Stimulated activated CD4-positive, alpha-beta T cell treated with anti-CD3 and anti-CD28 coated beads, Interleukin-4, amount 100 ng/mL, for 24 hours (primary cell): ENCODE measurements around the gene IMP3.
"Not testable (repeated sequence)": the region's sequence is repeated elsewhere in the genome, so short reads cannot be mapped to it uniquely, and the experiment has no call there.

ENCODE experiments used
- DNase-seq: peaks from one replicate; pipeline ENCODE4 v3.0.0-alpha.2; 2020

Gene IMP3

DNA sequence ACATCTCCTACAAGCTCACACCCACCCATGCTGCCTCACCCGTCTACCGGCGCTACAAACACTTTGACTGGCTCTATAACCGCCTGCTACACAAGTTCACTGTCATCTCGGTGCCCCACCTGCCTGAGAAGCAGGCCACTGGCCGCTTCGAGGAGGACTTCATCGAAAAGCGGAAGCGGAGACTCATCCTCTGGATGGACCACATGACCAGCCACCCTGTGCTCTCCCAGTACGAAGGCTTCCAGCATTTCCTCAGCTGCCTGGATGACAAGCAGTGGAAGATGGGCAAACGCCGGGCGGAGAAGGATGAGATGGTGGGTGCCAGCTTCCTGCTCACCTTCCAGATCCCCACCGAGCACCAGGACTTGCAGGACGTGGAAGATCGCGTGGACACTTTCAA, 9.8 kb upstream of the IMP3 start:
- DNase-seq: no peak

DNA sequence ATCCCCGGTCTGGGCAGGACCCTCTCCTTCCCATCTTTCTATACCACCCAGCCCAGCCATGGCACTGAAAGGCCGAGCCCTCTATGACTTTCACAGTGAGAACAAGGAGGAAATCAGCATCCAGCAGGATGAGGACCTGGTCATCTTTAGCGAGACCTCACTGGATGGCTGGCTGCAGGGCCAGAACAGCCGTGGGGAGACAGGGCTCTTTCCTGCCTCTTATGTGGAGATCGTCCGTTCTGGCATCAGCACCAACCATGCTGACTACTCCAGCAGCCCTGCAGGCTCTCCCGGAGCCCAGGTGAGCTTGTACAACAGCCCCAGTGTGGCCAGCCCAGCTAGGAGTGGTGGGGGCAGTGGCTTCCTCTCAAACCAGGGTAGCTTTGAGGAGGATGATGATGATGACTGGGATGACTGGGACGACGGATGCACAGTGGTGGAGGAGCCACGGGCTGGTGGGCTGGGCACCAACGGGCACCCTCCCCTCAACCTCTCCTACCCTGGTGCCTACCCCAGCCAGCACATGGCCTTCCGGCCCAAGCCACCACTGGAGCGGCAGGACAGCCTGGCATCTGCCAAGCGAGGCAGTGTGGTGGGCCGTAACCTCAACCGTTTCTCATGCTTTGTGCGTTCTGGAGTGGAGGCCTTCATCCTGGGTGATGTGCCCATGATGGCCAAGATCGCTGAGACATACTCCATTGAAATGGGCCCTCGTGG, 9.2 kb upstream of the IMP3 start:
- DNase-seq: no peak

DNA sequence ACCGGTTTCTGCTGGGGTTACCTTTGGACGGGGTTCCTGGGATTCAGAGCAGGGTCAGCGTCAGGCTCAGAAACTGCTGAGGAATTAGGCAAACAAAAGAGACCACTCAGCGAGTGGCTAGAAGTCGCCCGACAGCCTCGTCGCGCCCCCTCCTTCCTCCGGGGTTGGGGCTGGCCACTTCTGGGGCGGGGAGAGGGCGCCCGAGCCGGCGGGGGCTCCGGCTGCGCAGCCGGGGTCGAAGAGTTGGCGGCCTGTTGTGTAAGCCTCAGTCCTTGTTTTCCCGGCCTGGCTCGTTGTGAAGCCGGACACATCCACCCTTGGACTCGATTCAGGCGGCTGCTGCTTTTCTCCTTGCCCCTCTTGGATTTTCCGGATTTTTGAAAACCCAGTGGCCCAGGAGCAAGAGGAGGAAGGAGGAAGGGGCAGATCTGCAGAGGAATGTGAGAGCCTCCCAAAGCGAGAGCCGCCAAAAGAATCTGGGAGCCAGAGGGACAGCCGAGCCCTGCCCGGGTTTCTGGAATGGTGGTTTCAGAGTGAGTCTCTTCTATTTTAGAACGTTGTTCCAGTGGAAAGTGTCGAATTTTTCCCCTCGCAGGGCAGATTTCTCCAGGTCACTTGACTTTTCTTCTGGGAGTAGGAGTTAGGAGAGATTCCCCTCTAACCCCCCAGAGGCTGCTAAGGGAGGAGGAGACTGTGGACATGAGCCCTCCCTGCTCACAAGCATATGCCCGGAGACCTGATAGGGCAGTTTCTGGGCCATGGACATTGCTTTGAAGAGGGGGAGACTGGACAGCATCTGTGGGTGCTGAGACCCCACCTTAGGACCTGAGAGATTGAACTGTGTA, 8.4 kb upstream of the IMP3 start:
- no peak for DNase-seq

DNA sequence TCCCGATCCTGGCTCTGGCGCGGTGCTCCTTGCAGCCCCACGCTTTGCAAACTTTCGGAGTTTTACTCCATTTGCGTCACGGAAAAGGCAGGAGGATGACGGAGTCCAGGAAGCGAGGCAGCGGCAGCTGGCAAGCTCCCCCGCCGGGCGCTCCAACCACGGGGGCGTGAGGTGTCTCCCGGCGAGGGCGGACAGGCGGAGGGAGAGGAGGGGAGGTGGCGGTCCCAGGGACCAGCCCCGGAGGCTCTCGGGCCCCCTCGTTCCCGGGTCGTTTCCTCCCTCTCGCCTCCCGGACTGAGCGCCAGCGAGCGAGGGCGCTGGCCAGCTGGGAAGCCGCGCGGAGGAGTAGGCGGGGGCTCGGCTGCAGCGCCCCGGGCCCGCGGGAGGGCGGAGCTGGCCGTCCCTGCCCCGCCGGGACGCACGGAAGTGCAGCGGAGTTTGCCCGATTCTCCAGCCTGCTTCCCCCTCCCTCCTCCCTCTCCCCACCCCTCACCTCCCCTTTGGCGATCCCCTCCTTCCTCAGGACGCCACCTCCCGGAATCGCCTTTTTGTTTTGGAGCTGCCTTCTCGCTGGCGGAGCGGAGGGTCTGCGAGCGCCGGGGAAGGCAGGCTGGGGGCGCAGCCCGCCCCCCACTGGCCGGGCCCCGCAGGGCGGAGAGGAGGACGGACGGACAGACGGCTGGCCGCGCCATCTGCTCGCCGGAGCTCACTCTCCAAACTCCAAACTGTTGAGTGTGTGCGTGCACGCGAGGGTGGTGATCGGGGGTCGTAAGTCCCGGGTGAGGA, 7.5 kb upstream of the IMP3 start, which contains the start of gene SNX33:
SNX33 (plus strand) TSS at position 543 of the 786 bp plus-strand sequence. CDS start 1,191 bp downstream, outside the sequence.
- DNase-seq: peak; percentile 56

DNA sequence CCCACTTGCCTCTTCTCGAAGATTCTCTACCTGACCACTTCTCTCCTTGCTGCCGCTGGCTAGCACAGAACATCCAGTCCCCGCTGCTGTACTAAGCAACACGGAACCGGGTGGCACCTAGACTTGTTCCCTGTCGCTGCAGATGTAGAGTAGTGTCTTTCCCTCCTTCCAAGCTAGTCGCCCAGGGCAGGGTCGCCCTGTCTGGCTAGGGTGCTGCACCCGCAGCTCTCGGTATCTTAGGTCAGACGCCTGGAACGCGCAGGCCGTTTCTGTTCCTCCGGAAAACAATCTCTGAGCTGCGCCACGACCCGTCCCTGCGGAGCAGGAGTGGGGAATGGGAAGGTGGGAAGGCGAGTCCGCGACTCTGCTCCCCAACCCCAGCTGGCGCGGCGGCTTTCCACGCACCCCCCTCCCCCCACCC, 6.9 kb upstream of the IMP3 start:
- no peak for DNase-seq

DNA sequence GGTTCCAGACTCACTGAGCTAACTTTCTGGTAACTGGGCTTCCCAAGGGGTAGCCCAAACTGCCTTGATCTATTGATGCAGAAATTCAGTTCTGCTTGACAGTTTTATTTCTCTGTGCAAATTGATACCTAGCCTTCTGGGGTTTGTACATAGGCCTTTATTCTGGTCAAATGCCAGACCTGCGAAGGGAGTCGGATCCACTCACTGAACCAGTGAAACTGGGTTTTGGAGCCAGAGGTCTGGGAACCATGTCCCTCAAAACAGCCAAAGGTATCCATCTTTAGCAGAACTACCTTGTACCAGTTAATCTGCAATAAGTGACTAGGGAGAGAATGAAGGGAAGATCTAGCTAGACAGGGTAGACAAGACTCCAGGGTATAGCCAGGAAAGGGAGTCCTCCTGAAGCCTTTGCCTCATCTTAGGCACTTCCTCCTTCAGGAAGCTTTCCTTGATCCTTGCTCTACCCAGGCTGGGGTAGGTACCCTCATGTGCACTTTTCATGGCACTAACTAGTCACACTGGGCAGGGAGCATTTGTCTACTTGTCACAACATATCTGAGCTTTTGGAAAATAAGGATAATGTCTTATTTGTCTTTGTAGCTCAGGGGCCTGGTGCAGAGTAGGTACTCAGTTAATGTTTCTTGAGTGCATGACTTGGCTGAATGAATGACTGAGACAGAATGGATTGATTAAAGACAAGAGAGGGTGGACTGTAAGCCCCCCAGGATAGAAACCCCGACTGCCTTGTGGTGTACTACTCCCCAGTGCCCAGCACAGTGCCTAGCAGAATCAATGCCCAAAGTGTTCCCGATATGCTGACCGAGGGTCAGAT, 6.3 kb upstream of the IMP3 start:
- no peak for DNase-seq

DNA sequence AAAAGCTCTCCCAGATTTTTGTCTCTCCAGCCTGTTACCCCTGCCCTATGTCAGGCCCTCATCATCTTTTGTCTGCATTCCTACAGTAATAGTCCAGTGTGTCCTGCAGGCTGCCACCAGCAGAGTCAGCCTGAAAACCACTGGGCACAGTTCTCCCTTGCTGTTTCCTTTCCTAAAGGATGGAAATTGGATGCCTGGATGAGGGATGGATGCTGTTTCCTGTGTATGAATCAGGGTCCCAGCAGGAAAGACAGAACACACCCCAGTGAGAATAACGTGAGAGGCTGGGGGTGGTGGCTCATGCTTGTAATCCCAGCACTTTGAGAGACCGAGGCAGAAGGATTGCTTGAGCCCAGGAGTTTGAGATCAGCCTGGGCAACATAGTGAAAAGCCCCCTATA, 4.4 kb upstream of the IMP3 start:
- no peak for DNase-seq

DNA sequence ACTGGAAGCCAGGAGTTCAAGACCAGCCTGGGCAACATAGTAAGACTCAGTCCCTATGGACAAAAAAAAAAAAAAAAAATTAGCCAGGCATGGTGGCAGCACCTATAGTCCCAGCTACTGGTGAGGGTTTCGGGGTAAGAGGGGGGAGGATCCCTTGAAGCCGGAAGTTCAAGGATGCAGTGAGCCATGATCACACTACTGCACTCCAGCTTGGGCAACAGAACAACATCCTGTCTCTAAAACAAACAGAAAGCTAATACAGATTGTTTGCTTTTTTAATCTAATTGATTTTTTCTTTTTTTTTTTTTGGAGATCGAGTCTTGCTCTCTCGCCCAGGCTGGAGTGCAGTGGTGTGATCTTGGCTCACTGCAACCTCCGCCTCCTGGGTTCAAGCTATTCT, 1.6 kb upstream of the IMP3 start:
- DNase-seq: no peak

DNA sequence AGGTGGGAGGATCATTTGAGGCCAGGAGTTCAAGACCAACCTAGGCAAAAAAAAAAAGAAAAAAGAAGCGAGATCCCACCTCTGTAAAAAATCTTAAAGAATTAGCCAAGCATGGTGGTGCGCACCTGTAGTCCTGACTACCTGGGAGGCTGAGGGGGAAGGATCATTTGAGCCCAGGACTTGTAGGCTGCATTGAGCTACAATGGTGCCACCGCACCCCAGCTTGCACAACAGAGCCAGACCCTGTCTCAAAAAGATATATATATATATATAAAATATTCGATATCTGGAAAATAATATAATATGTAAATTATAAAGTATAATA, 1.1 kb upstream of the IMP3 start:
- no peak for DNase-seq

DNA sequence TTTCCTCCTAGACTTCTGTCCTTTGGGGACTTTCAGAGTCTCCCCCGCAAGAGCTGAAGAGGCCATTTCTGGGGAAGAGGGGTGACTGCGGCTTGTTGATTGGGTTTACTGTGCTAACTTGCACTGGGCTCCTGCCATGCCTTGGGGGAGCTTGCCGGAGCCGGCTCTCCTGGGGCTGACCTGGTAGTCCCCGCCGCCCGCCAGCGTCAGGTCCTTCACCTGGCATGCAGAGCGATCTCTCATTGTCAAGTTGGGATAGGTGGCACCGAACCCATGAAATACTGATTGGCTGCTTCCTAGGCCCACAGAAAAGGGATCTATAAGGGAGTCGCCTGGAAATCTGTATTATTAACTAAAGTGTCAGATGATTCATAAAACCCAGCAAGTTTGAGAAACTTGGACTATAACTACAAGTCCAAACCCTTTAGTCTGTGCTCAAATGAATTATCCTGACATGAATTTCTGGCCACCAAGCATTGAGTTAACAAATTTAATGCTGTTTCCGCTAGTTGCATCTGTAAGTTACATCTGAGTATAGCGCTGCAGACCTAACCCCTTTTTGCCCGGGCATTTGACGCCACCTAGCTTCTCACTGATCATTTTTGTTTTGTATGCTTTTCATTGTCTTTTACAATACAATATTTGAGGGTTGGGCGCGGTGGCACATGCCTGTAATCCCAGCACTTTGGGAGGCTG, 607 bp upstream of the IMP3 start:
- DNase-seq: peak; percentile 58

DNA sequence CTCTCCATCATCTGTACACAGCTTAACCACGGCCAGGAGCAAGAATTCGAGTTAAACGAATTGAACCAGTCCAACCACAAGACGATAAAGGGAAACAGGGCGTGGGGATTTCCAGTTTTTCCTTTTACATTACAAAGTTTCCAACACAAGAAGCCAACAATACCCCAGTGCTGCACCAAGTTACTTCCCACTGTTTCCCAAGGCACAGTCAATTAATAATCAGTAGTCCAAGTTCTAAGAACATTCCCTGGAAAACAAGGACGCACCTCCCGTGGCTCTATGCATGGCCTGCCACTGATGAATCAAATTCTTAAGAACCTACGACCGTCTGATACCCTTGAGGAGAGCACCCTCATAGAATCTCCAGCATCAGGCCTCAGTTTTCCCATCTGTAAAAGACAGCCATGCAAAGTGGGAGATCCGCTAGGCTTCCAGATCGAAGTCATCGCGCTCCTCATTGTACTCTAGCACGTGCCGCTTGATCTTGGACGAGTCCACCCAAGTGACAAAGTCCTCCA, 774 bp downstream of the IMP3 start:
- DNase-seq: peak; percentile 23

DNA sequence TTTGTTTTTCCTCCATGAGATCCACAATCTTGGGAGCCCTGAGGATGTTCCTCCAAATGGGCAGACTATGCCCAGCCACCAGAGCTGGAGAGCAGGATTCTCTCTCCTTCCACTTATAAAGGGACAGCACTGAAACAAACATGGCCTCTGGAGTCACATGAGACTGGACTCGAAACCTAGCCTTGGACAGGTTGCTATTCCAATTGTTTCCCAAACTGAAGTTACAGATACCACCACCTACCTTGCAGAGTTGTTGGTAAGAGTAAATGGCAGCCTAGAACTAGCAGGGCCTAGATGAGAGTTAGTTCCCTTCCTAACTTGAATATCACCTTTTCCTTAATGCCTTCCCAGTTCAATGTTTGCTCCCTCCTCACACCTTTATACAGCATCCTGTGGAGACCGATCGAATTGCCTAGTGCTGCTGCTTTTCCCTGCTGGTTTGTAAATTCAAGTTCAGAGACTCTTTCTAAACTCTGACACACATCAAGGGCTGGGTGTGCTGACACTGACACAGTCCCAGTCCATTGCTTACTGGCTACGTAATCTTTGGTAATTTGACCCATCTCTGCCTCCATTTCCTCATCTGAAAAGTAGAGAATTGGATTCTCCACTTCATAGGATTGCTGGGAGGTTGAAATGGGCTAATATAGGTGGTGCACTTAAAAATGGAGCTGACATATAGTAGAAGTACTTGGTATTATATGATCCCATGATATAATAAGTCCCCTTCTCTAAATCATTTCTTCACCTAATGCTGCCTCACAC, 2.6 kb downstream of the IMP3 start:
- DNase-seq: no peak

DNA sequence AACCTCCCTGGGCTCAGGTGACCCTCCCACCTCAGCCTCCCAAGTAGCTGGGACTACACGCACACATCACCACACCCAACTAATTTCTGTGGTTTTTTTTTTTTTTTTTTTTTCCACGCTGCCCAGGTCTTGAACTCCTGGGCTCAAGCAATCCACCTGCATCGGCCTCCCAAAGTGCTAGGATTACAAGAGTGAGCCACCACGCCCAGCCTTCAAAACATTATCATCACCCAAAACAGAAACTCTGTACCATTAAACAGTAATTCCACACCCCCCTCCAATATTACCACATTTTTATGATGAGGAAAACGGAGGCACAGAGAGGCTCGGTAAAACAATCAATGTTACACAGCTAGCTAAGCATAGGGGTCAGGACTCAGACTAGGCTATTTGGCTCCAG, 4.0 kb downstream of the IMP3 start:
- no peak for DNase-seq

DNA sequence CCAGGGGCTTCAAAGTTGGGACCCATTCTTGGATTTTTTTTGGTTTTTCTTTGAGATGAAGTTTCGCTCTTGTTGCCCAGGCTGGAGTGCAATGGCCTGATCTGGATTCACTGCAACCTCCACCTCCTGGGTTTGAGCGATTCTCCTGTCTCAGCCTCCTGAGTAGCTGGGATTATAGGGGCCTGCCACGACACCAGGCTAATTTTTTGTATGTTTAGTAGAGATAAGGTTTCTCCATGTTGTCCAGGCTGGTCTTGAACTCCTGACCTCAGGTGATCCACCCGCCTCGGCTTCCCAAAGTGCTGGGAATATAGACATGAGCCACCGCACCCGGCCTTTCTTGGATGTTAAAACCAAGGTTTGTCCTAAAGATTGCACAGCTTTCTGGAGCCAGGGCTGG, 6.1 kb downstream of the IMP3 start:
- not testable (repeated sequence) for DNase-seq

DNA sequence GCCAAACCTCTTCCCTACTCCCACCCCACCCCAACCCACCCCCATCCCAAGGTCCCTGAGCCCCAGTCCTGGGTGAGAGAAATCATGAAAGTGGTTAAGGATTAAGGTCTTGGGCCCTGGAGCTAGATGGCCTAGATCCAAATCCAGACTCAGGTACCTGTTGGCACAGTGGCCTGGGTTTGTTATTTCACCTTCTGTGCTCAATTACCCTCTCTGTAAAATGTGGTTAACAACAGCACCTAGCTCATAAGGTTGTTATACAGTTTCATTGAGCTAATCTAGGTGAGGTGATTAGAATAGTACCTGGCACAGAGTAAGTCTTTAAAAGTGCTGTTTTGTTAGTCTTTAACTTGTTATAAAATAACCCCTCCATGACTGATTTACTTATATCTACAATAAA, 8.1 kb downstream of the IMP3 start:
- DNase-seq: no peak

DNA sequence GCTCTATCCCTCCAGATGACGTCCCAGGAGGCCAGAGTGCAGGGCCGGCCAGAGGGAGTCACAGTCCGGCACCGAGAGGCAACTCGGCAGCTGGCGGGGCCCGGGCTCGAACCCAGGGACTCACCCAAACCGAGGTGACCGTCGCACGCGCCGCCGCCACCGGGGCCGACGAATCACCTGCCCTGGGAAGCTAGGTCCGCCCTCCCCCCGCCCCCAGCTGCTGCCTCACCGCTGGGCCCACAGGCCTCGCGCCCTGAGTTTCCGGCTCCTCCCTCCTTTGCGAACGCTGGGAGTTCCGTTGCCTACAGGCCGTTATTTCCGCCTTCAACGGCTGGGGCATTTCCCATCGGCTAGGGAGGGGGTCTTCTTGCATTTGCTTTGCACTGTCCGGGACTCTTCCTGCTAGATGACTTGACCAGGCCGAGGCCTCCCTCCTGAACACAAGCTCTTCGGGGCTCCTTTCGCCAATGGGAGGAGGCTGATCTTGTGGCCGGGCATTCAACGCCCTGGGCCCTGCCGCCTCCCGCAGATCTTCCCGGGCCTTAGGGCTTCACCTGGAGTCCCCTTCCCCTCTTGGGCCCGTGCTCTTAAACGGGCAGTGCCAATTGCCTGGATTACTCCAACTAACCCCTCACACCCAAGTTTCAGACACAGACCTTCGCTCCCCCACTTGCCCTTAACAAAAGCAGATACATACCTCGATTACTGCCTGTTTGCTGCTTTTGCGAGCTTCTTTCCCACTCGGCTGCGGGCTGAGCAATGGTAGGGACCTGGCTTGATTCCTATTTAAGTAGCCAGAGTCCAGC, 14.3 kb downstream of the IMP3 start, which contains the start of gene SNUPN:
SNUPN (minus strand) TSS at position 184 of the 806 bp plus-strand sequence. CDS start 4,674 bp downstream, outside the sequence.
- peak; percentile 95 for DNase-seq

DNA sequence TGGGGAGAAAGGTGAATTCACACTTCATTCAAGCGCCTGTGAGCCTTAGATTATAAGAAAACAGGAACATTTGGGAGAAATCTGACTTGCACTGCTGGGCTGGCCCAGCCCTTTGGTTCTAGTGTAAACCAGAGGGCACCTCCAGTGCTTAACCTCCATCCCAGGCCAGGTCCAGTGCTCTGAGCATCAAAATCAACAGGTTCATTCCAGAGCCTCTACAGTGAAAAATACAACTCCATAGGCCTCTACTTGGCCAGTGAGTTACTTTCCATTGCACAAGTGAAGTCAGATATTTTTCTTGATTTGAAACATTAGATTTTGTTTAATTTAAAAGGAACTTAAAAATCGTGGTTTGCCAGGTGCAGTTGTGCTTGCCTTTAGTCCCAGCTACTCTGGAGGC, 17.5 kb downstream of the IMP3 start:
- DNase-seq: no peak

DNA sequence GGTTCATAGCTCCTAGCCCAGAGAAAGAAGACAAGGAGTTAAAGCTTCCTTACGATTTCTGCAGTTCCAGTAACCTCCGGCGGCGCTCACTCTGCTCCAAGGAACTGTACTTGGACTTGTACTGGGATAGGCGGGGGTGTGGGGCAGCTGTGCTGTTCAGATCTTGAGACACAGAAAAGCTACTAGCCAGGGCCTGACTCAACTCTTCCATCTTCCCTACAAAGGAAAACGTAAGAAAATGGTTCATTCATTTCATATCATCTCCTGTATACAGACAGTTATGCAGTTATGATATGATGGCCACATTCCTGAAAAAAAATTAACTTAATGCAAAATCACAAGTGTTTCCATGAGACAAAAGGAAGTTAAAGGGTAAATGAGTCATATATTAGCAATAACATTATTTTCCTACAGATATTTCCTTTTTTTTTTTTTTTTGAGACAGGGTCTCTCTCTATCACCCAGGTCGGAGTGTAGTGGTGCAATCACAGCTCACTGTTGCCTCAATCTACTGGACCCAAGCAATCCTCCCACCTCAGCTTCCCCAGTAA, 19.1 kb downstream of the IMP3 start:
- DNase-seq: no peak

DNA sequence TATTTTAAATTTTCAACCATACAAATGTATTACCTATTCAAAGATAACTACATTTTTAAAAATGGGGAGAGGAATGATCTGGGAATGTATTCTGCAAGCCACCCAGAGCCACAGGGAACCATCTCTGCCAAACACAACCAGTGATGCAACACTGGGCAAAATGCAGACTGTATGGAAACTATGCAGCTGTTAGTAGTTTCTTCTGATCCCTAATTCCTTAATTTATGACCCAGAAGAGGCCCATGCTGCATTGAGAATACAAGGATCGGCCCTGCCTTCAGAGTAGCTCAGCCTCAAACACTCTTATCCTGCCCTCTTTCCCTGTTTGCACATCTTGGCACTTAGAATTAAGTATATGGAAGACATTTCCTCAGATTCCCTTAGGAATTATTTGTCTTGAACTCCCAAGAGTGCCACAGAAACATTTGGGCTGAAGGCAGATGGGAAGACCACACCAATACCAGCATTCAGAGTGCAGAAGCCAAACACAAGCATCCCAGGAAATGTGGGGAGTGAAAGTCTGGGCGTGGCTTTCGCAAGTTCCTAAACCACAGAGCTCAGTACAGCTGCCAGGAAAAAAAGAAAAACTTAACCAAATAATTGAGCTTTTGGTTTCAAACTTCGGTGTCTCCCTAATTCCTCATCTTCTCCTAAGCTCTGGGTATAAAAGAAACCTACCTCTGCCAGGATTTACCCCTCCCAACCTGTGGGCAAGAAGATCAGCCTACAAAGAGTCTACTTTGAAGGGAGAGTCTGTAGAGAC, 19.8 kb downstream of the IMP3 start:
- no peak for DNase-seq
